Measurements from ENCODE around the gene ADAMTSL1. TPM values are rescaled to one million over a fixed set of nuclear protein-coding genes. Genes with fewer than 3 reads are reported as not detected.

ADAMTSL1 gene
- total RNA-seq, 2 donors from 2014 or later: 1.5 TPM; not detected in 1

- no peak for DNase-seq
- H3K27me3 ChIP-seq (ENCODE audit: control insufficient read depth, insufficient read depth, low read length, poor library complexity, severe bottlenecking): no peaks in the 10 kb centered on the region
- Mint-ChIP-seq H3K36me3 (ENCODE audit: low read depth) (no peaks in the 10 kb centered on the region), H3K27ac (no peak overlapping the region), H3K9me3 (no peaks in the 10 kb centered on the region), H3K4me3 (no peak overlapping the region), H3K27me3 (ENCODE audit: insufficient read depth) (no peaks in the 10 kb centered on the region), H3K4me1 (peaks cover 5% of the 10 kb centered on the region)
- no peak overlapping the region for H3K27ac ChIP-seq (ENCODE audit: low read depth, low read length)
- no peak overlapping the region for H3K9ac ChIP-seq (ENCODE audit: extremely low read depth, low read length, poor library complexity, severe bottlenecking)
- H3K9me3 ChIP-seq (ENCODE audit: control insufficient read depth, low read length): no peaks in the 10 kb centered on the region
- WGBS, 2 experiments (ENCODE audit: insufficient coverage in 1 of 2, insufficient read length in 1 of 2): 100% methylated on average over 1 of the region's 1 CpG
- no peaks in the 10 kb centered on the region for H3K36me3 ChIP-seq (ENCODE audit: control insufficient read depth, insufficient read depth, low read length)
- H3K4me1 ChIP-seq (ENCODE audit: control insufficient read depth, insufficient read depth, low read length): peaks cover 8% of the 10 kb centered on the region
- no peak overlapping the region for H3K4me3 ChIP-seq (ENCODE audit: low read length)
- TF ChIP-seq CTCF (conservative IDR thresholded peaks at IDR 0.05): no peak
Measured at GRCh38 chr9:18660001-18660400, 186.0 kb downstream of the ADAMTSL1 start.

GRCh38 chr9:18662320-18662719 lies 188.4 kb downstream of the ADAMTSL1 start:
- Mint-ChIP-seq H3K9me3 (no peaks in the 10 kb centered on the region), H3K27ac (no peak overlapping the region), H3K4me3 (no peak overlapping the region), H3K27me3 (ENCODE audit: insufficient read depth) (no peaks in the 10 kb centered on the region), H3K4me1 (peaks cover 6% of the 10 kb centered on the region), H3K36me3 (ENCODE audit: low read depth) (no peaks in the 10 kb centered on the region)
- H3K4me1 ChIP-seq (ENCODE audit: control insufficient read depth, insufficient read depth, low read length): peaks cover 10% of the 10 kb centered on the region
- no peaks in the 10 kb centered on the region for H3K36me3 ChIP-seq (ENCODE audit: control insufficient read depth, insufficient read depth, low read length)
- no peak for TF ChIP-seq CTCF (conservative IDR thresholded peaks at IDR 0.05)
- no peak for DNase-seq
- H3K27me3 ChIP-seq (ENCODE audit: control insufficient read depth, insufficient read depth, low read length, poor library complexity, severe bottlenecking): no peaks in the 10 kb centered on the region
- no peak overlapping the region for H3K27ac ChIP-seq (ENCODE audit: low read depth, low read length)
- no peak overlapping the region for H3K9ac ChIP-seq (ENCODE audit: extremely low read depth, low read length, poor library complexity, severe bottlenecking)
- H3K9me3 ChIP-seq (ENCODE audit: control insufficient read depth, low read length): no peaks in the 10 kb centered on the region
- no peak overlapping the region for H3K4me3 ChIP-seq (ENCODE audit: low read length)
- 85 to 94% methylated on average over 2 to 3 of the region's 3 CpGs for WGBS, 2 experiments (ENCODE audit: insufficient coverage in 1 of 2, insufficient read length in 1 of 2)

- H3K4me3 ChIP-seq (ENCODE audit: low read length): no peak overlapping the region
- no peak overlapping the region for H3K4me3 Mint-ChIP-seq
- H3K4me1 Mint-ChIP-seq: peaks cover 13% of the 10 kb centered on the region
- H3K27me3 ChIP-seq (ENCODE audit: control insufficient read depth, insufficient read depth, low read length, poor library complexity, severe bottlenecking): no peaks in the 10 kb centered on the region
- no peaks in the 10 kb centered on the region for H3K36me3 Mint-ChIP-seq (ENCODE audit: low read depth)
- DNase-seq: no peak
- H3K9me3 ChIP-seq (ENCODE audit: control insufficient read depth, low read length): no peaks in the 10 kb centered on the region
- H3K4me1 ChIP-seq (ENCODE audit: control insufficient read depth, insufficient read depth, low read length): peaks cover 10% of the 10 kb centered on the region
- TF ChIP-seq CTCF (conservative IDR thresholded peaks at IDR 0.05): no peak
- H3K9ac ChIP-seq (ENCODE audit: extremely low read depth, low read length, poor library complexity, severe bottlenecking): no peak overlapping the region
- H3K27me3 Mint-ChIP-seq (ENCODE audit: insufficient read depth): no peaks in the 10 kb centered on the region
- WGBS, 2 experiments (ENCODE audit: insufficient coverage in 1 of 2, insufficient read length in 1 of 2): 80 to 87% methylated on average over 1 of the region's 1 CpG
- H3K27ac ChIP-seq (ENCODE audit: low read depth, low read length): no peak overlapping the region
- H3K36me3 ChIP-seq (ENCODE audit: control insufficient read depth, insufficient read depth, low read length): no peaks in the 10 kb centered on the region
- H3K27ac Mint-ChIP-seq: no peak overlapping the region
- no peaks in the 10 kb centered on the region for H3K9me3 Mint-ChIP-seq
Measured at GRCh38 chr9:18665947-18666346, 192.0 kb downstream of the ADAMTSL1 start.

All from endodermal cell (in vitro differentiated cells).